Stimulated activated CD8-positive, alpha-beta memory T cell treated with anti-CD3 and anti-CD28 coated beads, Interleukin-12 subunit alpha, Interleukin-12 subunit beta, amount 100 ng/mL, for 24 hours (primary cell): ENCODE results near the gene CTBP2.
"Not testable (repeated sequence)": the region's sequence is repeated elsewhere in the genome, so short reads cannot be mapped to it uniquely, and the experiment has no call there.

Source experiments
- DNase-seq: peaks from one replicate; pipeline ENCODE4 v3.0.0-alpha.2; 2020; ENCODE audit errors: extremely low read depth

CTBP2 gene

GRCh38 chr10:125087191-125087896 is 73.0 kb downstream of the CTBP2 start:
- DNase-seq: no peak

DNA sequence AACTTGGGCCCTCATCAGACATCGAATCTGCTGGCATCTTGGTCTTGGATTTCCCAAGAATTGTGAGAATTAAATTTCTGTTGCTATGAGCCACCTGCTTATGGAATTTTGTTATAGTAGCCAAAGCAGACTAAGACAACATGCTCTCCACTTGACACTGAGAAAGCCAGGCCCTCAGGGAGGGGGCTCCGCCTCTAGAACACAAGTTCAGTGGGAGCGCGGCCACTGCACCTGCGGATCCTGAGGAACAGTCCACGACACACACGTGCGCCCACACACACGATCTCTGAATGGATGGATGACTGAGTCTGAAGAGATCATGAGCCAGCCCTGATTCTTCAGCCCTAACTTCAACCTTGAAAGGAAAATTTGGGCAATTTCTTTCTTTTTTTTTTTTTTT is 73.7 kb downstream of the CTBP2 start:
- DNase-seq: no peak

DNA sequence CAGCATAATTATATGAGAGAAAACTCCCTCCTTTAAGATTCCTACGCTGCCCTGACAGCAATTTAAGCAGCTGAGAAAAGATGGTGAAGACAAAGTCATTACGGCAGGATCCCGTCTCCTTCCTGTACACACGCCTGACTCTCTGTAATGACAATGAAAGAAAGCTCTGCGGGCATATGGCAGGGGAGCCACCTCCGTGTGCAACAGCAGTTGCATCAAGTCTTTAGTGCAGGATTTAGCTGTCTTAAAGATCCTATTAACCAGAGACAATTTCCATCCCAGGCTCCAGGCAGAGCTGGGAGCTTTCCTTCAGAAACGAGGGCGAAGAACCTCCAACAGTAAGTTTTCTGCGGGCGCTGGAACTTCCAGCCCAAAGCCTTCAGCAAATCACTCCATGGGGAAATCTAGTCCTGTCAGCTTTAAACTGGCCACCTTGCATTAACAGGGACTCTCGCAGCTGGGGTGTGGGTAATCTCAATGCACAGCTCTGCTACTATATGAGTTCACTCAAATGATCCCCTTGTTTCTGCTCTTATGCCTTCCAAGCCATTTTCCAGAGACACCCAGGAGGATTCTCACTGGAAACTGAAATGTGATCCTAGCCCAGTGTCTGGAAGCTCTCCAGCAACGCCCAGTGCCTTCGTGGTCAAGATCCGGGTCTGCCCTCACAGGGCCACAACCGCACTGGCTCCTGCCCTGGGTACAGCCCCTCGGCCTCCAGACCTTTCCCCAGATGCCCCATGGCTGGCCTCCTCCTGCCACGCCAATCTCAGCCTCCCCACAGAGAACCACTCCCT is 74.9 kb downstream of the CTBP2 start:
- no peak for DNase-seq

GRCh38 chr10:125084614-125085257 is 75.6 kb downstream of the CTBP2 start:
- DNase-seq: no peak

DNA sequence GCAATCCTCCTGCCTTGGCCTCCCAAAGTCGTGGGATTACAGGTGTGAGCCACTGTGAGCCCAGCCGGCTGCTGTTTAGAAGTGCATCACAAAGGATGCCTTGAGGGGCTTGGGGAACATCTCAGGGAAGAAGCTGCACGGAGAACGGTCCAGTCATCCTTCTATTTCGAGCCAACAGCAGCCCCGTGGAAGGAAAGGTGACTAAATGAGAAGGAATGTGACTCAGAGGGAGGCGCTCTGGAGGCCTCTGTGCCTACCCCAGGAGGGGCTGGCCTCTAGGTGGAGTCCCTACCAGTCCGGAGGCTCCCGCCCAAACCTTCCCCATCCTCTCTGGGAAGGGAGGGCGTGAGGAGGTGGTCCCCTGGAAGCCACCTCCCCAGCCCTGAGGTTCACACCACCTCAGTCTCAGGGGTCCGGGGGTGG is 76.2 kb downstream of the CTBP2 start:
- DNase-seq: no peak

DNA sequence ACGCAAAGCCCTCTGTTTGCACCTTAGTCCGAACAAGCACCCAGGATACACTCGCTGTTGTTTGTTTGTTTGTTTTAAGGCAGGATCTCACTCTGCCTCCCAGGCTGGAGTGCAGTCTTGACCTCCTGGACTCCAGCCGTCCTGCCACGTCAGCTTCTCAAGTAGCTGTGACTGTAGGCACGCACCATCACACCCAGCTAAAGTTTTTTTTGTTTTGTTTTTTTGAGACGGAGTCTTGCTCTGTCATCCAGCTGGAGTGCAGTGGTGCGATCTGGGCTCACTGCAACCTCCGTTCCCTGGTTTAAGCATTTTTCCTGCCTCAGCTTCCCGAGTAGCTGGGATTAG is 76.8 kb downstream of the CTBP2 start:
- no peak for DNase-seq

DNA sequence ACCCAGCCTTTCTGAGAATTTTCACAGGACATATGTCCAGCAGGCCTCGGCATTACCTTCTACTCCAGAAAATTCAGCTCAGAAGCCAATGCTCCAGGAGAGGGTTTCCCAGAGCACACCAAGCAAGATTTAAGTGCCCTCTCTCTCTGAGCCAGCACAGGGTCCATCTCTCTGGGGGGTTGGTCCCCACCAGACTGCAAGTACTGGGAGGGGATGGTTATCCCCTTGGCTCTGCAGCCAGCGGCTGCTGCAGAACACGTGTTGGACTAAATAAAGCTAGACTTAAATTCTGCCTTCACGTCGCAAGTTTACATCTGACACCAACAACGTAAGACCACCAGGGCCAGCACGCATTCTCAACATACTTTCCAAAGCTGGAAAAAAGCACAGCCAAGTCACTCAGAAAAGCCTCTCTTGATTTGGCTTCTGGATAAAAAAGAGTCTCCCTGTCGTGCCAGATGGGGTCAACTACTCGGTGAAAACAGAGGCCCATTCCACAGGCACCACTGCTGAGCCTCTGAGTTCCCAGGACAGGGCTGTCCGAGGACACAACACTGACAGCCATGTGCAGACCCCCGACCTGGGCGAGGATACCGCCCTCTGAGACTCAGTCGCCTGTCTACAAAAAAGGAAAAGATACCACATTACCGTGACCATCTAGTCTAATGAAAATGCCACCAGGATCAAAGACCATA is 77.3 kb downstream of the CTBP2 start:
- no peak for DNase-seq

GRCh38 chr10:125082471-125082870 is 77.9 kb downstream of the CTBP2 start:
- not testable (repeated sequence) for DNase-seq

- DNase-seq: no peak
These were observed 78.4 kb downstream of the CTBP2 start for GRCh38 chr10:125081931-125082330.

- DNase-seq: no peak
These were observed 79.4 kb downstream of the CTBP2 start for GRCh38 chr10:125080984-125081383.

DNA sequence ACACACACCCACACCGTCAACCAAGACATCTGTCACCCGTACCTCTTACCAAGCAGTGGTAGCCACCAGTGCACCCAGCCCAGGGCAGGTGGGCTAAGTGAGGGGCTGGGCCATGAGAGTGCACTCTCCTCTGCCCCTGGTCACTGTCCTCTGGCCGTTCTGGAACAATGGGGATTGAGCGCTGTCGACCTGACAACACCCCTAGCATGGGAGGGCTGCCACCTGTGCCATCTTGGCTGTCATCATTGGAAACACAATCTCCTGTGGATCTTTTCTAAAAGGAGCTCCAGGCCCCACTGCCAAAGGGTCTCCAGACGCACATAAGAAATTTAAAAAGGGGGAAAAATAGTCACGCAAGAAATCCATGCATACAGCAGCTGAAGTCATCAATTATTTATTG is 80.1 kb downstream of the CTBP2 start:
- DNase-seq: no peak

GRCh38 chr10:125079091-125079600 is 81.2 kb downstream of the CTBP2 start:
- DNase-seq: no peak

- DNase-seq: no peak
These were observed 83.3 kb downstream of the CTBP2 start for GRCh38 chr10:125076891-125077541.

DNA sequence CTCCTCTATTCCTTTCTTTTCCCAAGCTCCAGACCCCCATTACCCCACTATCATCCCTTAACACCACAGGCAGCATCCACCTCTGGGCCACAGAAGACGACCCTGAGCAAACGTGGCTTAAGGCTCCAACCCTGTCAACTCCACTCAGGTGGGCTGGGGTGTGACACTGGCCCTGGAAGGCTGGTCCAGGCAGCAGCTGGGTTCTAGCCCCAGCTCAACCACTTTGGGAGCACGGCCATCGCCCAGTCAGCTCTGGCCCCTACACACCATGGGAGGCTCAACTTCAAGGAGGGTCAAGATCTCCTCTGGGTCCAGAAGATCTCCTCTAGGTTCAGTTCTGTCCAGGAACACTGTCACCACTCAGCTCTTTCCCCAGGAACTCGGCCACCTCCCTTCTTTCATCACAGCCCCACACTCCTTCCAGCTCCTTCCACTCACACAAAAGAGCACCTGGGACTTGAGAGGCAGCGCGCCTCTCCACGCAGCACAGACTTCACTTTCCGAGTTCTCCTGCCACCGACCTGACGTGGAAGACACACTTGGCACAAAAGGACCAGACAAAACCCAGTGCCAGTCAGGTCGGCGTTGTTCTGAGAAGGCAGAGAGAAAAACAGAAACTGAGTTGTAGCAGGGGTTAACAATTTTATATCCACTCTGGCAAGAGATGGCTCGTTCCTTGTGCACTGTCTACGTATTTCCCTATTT is 84.1 kb downstream of the CTBP2 start:
- no peak for DNase-seq

DNA sequence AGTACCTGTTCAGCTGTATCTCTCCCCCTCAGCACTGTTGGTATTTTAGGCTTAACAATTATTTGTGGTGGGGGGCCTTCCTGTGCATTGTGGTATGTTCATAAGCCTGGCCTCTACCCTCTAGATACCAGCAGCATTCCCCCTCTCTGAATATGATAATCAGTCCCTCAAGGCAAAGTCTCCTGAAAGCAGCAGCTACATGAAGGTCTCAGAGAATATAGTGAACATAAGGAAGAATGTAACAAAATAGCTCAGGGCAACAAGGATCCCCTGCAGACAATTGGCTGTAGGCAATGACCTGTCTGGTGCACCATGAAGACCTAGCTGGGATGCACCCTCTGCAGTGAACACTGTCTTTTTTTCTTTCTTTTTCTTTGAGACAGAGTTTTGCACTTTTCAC is 86.4 kb downstream of the CTBP2 start:
- DNase-seq: no peak

DNA sequence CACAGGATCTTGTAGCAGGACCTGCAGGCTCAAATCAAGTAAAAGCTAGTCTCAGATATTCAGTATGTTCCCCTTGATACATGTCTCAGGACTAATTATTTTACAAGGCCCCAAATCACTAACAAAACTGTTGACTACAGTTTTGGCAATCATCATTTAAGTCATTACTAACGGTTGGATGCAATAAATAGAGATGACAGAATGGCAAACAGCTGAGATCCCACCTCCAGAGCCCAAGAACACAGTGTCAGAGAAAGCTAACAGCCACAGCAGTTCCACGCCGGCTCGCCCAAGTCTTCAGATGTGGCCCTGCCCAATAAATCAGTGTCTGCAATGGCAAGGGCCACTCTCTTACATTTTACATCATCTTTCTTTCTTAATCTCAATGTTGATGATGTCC is 87.6 kb downstream of the CTBP2 start:
- DNase-seq: no peak

DNA sequence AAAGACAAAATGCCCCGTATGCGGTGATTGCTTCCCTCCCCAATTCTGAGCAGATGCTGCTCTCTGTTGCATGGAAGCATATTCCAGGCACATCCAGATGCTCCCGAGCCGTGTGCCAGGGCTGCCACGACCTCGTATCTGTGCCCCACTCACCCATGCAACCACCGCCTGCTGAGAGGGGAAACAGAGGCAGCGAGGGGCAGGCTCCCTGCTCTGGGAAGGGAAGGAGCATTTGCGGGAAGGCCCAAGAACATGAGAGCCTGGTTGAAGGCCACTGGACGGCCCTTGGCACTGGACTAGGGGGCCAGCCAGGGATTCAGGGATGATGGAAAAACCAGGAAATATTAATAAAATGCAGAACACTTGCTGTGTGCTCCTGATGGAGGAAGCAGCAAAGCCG is 89.4 kb downstream of the CTBP2 start:
- no peak for DNase-seq

- no peak for DNase-seq
These were observed 92.0 kb downstream of the CTBP2 start for GRCh38 chr10:125068406-125068805.

DNA sequence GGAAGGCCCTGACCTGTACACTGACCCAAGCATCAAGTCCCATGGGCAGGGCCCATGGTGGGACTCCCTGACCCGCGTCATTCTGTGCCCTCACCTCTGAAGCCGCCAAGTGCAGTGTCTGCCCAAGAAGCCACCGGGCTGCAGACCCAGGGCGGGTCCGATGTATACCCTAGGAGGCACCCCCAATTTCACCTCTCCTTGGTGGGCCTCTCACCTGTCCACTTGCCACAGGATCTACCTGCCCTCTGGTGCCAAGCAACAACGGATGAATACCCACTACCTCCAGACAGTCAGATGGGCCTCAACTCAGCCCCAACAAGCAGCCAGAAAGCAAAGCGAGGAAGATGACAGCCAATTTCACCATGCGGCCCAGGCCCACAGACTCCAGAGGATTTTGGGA is 92.6 kb downstream of the CTBP2 start:
- DNase-seq: no peak

DNA sequence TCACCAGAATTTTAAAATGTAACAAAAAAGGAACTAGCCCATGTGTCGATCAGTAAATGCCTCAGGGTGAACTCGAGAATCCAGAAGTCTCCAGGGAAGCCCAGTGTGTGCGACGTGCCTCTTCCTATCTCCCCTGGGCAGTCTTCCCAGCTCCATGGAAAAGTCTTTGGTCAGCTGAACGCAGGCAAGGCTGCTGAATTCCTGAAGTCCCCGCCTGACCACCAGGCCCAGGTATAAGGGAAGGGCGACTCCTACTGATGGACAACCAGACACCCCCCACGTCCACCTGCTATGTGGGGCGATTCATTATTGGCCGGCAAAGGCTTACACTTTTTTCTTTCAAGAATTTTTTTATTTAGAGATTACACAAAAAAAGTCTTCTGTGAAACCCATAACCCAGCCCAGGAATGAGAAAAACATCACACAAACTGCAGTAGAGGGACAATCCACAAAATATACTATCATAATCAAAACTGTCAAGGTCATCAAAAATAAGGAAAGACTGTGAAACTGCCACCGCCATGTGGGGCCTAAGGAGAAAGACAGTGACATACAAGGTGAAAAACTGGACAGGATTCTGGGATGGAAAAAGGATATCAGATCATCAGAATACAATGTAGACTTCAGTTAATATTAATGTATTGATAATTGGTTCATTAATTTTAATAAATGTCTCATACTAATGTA is 93.5 kb downstream of the CTBP2 start:
- no peak for DNase-seq
